ENCODE results near the gene CIC. TPM values are rescaled to one million over a fixed set of nuclear protein-coding genes. Genes with fewer than 3 reads are reported as not detected.

CIC gene
- total and polyA plus RNA-seq, 9 of the 15 experiments (the other 6 are each of a cell fraction or from before 2014, with no cell fraction given): 0.07 to 44.7 (median 8.6) TPM

DNA sequence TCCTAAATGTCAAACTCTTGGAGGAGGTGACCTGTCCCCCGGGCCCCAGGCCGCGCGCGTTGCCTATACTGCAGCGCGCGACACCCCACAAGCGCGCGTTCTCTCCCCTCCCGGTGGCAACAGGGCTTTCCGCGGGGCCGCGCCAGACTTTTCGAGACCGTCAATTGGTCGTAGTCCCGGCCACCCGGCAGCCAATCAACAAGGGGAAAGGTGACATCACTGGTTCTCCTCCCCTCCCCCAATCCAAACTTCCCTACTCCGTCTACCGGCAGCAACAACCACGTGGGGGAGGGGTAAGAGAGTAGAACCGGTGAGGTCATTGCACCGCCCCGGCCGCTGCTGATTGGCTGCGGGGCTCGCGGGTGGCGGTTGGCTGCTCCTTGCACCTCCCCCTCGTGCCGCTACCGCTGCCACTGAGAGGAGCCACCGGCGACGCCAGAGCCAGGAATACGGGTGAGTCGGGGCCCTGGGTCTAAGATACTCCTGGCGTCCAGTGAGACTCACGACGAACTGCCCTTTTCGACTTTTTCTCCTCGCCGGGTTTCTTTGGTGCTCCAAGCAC lies 829 bp upstream of the CIC start (continued):
- TF ChIP-seq ARID3A (IDR thresholded peaks at IDR 0.05; ENCODE audit: borderline replicate concordance, low read depth, low read length): 0 out of 2 replicates have a peak, but pooled peaks have one; percentile 15
- no peak for TF ChIP-seq SRSF3 (IDR thresholded peaks at IDR 0.05; ENCODE audit: insufficient read depth, low read length)
- TF ChIP-seq CREB1 (IDR thresholded peaks at IDR 0.05): peak; percentile 14
- TF ChIP-seq CREB1 (CRISPR knock-in tag; IDR thresholded peaks at IDR 0.05): peak; percentile 70
- no peak for TF ChIP-seq U2AF1 (optimal IDR thresholded peaks at IDR 0.05; ENCODE audit: low read depth, low read length)
- peak; percentile 42; the same call in 1 of the 2 replicates for TF ChIP-seq ZNF76 (CRISPR knock-in tag; IDR thresholded peaks at IDR 0.05; ENCODE audit: borderline replicate concordance)
- no peak for TF ChIP-seq ZNF668 (CRISPR knock-in tag; IDR thresholded peaks at IDR 0.05)
- TF ChIP-seq HNRNPL (IDR thresholded peaks at IDR 0.05; ENCODE audit: low read depth, low read length): no peak
- TF ChIP-seq NBN (IDR thresholded peaks at IDR 0.05; ENCODE audit: low read depth): no peak
- TF ChIP-seq SAFB2 (IDR thresholded peaks at IDR 0.05; ENCODE audit: borderline replicate concordance, low read depth, low read length, severe bottlenecking): no peak
- no peak for TF ChIP-seq ZBTB49 (CRISPR knock-in tag; IDR thresholded peaks at IDR 0.05; ENCODE audit: borderline replicate concordance)
- no peak for TF ChIP-seq SRSF9 (IDR thresholded peaks at IDR 0.05; ENCODE audit: borderline replicate concordance, low read depth, low read length)
- TF ChIP-seq NFIX (CRISPR knock-in tag; IDR thresholded peaks at IDR 0.05; ENCODE audit: low read depth): no peak
- no peak for TF ChIP-seq FOXA1 (IDR thresholded peaks at IDR 0.05; ENCODE audit: borderline replicate concordance)
- no peak for TF ChIP-seq ASH1L (IDR thresholded peaks at IDR 0.05; ENCODE audit: borderline replicate concordance, low read depth, partially characterized antibody)
- TF ChIP-seq ZNF197 (CRISPR knock-in tag; IDR thresholded peaks at IDR 0.05; ENCODE audit: low read depth): peak; percentile 80; the same call in 1 of the 2 replicates
- TF ChIP-seq SMC3 (conservative IDR thresholded peaks at IDR 0.05; ENCODE audit: insufficient read depth, low read depth, low read length): 0 out of 2 replicates have a peak, but pooled peaks have one; percentile 16
- TF ChIP-seq ZNF592 (IDR thresholded peaks at IDR 0.05): no peak
